Hematopoietic multipotent progenitor cell treated with erythropoietin and hydrocortisone succinate and interleukin-3 and kit ligand, for 4 days (in vitro differentiated cells): ENCODE results near the gene QRICH2.
"Not testable (repeated sequence)": the region's sequence is repeated elsewhere in the genome, so short reads cannot be mapped to it uniquely, and the experiment has no call there.

ENCODE experiments used
- DNase-seq: peaks from one replicate; pipeline ENCODE4 v3.0.0-alpha.2; 2015

The QRICH2 gene

GRCh38 chr17:76329664-76330063 lies 21.6 kb upstream of the QRICH2 start:
- DNase-seq: no peak

- peak; percentile 57 for DNase-seq
Observed at GRCh38 chr17:76327696-76328095, 19.6 kb upstream of the QRICH2 start.

- no peak for DNase-seq
Observed at GRCh38 chr17:76326306-76326705, 18.2 kb upstream of the QRICH2 start.

- no peak for DNase-seq
Observed at GRCh38 chr17:76318586-76318985, 10.5 kb upstream of the QRICH2 start.

- no peak for DNase-seq
Observed at GRCh38 chr17:76317535-76317934, 9.5 kb upstream of the QRICH2 start.

GRCh38 chr17:76314392-76315227 lies 6.5 kb upstream of the QRICH2 start:
- peak; percentile 27 for DNase-seq

- no peak for DNase-seq
Observed at GRCh38 chr17:76312735-76313134, 4.7 kb upstream of the QRICH2 start.

GRCh38 chr17:76309461-76309860 lies 1.4 kb upstream of the QRICH2 start:
- no peak for DNase-seq

- DNase-seq: no peak
Observed at GRCh38 chr17:76307299-76307965, 644 bp downstream of the QRICH2 start.

GRCh38 chr17:76305135-76305454 lies 3.0 kb downstream of the QRICH2 start:
- not testable (repeated sequence) for DNase-seq

- no peak for DNase-seq
Observed at GRCh38 chr17:76304226-76305134, 3.6 kb downstream of the QRICH2 start.

- no peak for DNase-seq
Observed at GRCh38 chr17:76297436-76297835, 10.6 kb downstream of the QRICH2 start.

GRCh38 chr17:76296889-76297288 lies 11.2 kb downstream of the QRICH2 start:
- no peak for DNase-seq

- no peak for DNase-seq
Observed at GRCh38 chr17:76296186-76296585, 11.9 kb downstream of the QRICH2 start.

GRCh38 chr17:76293106-76293505 lies 15.0 kb downstream of the QRICH2 start:
- no peak for DNase-seq

- DNase-seq: no peak
Observed at GRCh38 chr17:76292567-76292966, 15.5 kb downstream of the QRICH2 start.

GRCh38 chr17:76281573-76282371 lies 26.3 kb downstream of the QRICH2 start:
- no peak for DNase-seq

- DNase-seq: no peak
Observed at GRCh38 chr17:76280650-76281049, 27.4 kb downstream of the QRICH2 start.

- no peak for DNase-seq
Observed at GRCh38 chr17:76279742-76280287, 28.3 kb downstream of the QRICH2 start.

GRCh38 chr17:76278952-76279741 lies 28.9 kb downstream of the QRICH2 start:
- DNase-seq: peak; percentile 87

GRCh38 chr17:76278268-76278908 lies 29.7 kb downstream of the QRICH2 start:
- no peak for DNase-seq
